SH-SY5Y (cell line): ENCODE results near the gene KIAA1958.

Experiments used
- GATA2 ChIP-seq: IDR thresholded peaks from 2 replicates; pipeline ENCODE4 v1.6.1; 2011; ENCODE audit warnings: mild to moderate bottlenecking, low read depth, low read length
- GATA3 ChIP-seq: IDR thresholded peaks from 2 replicates; pipeline ENCODE4 v1.6.1; 2011; ENCODE audit warnings: low read depth, mild to moderate bottlenecking, low read length, moderate library complexity

The KIAA1958 gene

DNA sequence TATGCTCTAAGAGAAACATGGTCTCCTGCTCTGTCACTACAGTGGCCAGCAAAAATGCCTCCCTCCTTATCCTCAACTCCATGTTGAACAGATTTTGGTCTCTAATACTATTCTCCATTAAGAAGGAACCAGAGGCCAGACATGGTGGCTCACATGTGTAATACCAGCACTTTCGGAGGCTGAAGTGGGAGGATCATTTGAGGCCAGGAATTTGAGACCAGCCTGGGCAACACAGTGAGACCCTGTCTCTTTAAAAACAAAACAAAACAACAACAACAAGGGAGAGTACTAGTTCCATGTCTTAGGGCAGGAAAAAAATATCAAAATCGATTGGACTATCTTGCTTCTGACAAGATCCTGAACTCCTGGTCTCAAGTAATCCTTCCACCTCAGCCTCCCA lies 216.7 kb downstream of the KIAA1958 start:
- TF ChIP-seq GATA3: no peak
- TF ChIP-seq GATA2: no peak

DNA sequence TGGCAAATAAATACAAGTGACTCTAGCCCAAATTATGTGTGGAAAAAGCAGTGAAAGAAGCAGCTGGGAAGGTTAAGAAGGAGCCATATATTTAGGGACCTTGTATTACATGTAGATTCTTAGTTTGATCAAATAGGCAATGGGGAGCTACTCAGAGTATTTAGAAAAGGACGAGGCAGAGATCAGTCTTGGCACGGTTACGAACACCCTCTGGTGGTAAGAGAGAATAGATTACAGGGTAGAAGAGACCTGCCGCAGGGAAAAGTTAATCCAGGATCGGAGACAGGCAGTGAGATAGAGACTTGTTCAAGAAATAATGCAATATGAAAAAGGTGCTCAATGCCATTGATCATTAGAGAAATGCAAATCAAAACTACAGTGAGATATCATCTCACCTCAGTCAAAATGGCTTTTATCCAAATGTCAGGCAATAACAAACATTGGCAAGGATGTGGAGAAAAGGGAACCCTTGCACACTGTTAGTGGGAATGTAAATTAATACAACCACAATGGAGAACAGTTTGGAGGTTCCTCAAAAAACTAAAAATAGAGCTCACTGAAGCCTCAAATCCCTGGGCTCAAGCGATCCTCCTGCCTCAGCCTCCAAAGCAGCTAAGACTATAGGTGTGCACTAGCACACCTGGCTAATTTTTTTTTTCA lies 219.3 kb downstream of the KIAA1958 start:
- TF ChIP-seq GATA2 (no peak), GATA3 (no peak)

DNA sequence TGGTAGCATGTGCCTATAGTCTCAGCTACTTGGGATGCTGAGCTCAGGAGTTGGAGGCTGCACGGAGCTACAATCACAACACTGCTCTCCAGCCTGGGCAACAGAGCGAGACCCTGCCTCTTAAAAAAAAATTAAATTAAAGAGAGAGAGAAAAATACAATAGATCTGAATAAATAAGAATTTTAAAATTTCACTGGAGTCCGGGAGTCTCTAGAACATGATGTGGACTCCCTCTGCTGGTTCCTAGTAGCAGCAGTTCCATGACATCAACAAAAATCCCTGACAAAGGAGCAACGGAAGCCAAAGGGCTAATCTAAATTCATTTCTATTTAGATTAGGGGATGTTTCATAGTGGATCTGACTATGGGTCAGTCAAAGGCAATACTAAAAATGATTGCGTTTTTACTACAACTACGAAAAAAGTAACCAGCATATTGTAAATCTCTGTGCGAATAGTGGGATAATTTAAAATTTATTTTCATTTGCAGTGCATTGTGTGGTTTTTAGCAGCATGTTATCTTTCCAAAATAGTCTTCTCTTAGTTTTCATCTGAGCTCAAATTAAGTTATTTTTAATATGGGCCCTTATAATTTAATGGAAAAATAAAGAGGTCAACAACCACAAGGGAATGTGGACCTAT lies 224.5 kb downstream of the KIAA1958 start:
- no peak for TF ChIP-seq GATA3
- TF ChIP-seq GATA2: no peak

DNA sequence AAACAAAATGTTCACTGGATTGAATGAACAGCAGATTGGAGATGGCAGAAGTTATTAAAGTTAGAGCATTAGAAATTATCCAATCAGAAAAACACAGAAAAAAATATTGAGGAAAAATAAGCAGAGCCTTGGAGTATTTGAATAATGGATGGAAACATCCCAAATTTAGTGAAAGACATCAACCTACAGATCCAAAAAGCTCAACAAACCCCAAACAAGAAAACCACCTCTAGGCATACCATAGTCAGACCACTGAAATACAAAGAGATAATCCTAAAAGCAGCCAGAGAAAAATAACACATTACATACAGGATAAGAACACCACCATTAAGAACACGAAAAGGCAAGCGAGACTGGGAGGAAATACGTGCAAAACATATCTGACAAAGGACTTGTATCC lies 226.1 kb downstream of the KIAA1958 start:
- TF ChIP-seq GATA3: no peak
- no peak for TF ChIP-seq GATA2

DNA sequence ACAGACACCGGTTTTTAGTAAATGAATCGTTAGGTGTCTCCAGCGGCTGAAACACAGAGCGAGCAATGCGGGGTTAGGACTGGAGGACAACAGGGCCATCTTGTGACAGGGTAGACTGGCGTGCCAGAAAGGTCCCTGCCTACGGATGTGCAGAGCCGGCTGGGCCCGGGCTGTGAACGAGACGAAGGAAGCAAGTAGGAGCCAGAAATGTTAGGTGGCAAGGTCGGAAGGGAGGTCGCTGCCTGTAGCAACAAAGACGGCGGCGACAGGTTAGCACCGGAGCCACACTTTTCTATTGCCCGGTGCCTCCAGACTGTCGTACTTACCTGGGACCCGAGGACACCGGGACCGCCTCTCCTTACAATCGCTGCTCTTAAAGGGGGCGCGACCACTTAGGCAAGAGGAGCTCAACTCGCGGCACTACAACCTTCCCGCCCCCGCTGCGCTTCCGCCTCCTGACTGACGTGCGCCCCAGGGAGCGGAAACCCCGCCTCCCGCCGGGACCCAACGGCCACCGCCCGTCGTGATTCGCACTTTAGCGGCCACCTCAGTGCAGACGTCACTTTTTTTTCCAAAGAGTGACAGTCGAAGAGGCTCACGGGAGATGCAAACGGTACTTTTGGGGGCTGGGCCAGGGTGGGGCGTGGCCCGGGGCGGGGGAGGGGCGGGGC lies 231.2 kb downstream of the KIAA1958 start, which contains the start of gene INIP:
Gene INIP, minus strand, starts transcription at position 457 of the 671 bp plus-strand sequence. CDS start 1,632 bp downstream, outside the sequence.
- TF ChIP-seq GATA2 (no peak), GATA3 (no peak)
